Measurements from ENCODE around the gene DUOX1.

DNA sequence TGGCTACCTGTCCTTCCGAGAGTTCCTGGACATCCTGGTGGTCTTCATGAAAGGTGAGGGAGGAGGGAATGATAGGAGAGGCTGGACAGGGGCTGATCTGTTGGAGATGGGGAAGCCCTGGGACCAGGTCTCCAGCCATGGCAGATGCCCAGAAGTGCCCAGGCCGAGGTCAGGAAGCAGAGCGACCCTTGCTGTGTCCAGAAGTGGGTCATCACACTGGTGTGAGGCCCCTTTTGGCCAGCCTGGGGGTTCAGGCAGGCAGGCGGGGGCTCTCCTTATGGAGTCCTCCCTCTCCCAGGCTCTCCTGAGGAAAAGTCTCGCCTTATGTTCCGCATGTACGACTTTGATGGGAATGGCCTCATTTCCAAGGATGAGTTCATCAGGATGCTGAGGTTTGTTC, 17.8 kb downstream of the DUOX1 start:
- TF ChIP-seq, protein P1, sequence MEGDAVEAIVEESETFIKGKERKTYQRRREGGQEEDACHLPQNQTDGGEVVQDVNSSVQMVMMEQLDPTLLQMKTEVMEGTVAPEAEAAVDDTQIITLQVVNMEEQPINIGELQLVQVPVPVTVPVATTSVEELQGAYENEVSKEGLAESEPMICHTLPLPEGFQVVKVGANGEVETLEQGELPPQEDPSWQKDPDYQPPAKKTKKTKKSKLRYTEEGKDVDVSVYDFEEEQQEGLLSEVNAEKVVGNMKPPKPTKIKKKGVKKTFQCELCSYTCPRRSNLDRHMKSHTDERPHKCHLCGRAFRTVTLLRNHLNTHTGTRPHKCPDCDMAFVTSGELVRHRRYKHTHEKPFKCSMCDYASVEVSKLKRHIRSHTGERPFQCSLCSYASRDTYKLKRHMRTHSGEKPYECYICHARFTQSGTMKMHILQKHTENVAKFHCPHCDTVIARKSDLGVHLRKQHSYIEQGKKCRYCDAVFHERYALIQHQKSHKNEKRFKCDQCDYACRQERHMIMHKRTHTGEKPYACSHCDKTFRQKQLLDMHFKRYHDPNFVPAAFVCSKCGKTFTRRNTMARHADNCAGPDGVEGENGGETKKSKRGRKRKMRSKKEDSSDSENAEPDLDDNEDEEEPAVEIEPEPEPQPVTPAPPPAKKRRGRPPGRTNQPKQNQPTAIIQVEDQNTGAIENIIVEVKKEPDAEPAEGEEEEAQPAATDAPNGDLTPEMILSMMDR (IDR thresholded peaks at IDR 0.05) = no peak
- no peak for TF ChIP-seq POLR2AphosphoS5 (IDR thresholded peaks at IDR 0.05)
- no peak for TF ChIP-seq EP300 (IDR thresholded peaks at IDR 0.05)
